Right atrium auricular region (tissue), 2 donors: ENCODE results near the gene NCDN. TPM values are rescaled to one million over a fixed set of nuclear protein-coding genes. Genes with fewer than 3 reads are reported as not detected.

Experiments used
- DNase-seq: peaks from one replicate; pipeline ENCODE4 v3.0.0-alpha.2; 2019; ENCODE audit warnings: low spot score
- H3K27ac ChIP-seq, 2 donors: fragments of 200-600 bp; sonication (generic); 1 replicate in 1 of 2; 2 replicates in 1 of 2; pipeline ENCODE4 v1.5.1; 2016 to 2019
- H3K27me3 ChIP-seq, 2 donors: fragments of 200-600 bp; sonication (generic); one replicate each; pipeline versions ENCODE4 v1.5.1 to v1.6.0; 2017 to 2019
- H3K36me3 ChIP-seq: fragments of 200-600 bp; sonication (generic); one replicate; pipeline ENCODE4 v1.5.1; 2016
- H3K4me1 ChIP-seq, 2 donors: fragments of 200-600 bp; sonication (generic); one replicate each; pipeline versions ENCODE4 v1.5.1 to v1.6.0; 2017 to 2019
- H3K4me3 ChIP-seq, 2 donors: fragments of 200-600 bp; sonication (generic); 1 replicate in 1 of 2; 2 replicates in 1 of 2; pipeline ENCODE4 v1.5.1; 2017 to 2019; ENCODE audit warnings: mild to moderate bottlenecking in 1 of 2, moderate library complexity in 1 of 2
- H3K9me3 ChIP-seq, 2 donors: fragments of 200-600 bp; sonication (generic); one replicate each; pipeline ENCODE4 v1.5.1; 2019
- total RNA-seq, 2 donors: library from RNA; depleted of rRNA; stranded (reverse); fragments of >200 nt; gene quantifications; one replicate each; pipeline ENCODE4 v1.1.0, GENCODE V29; 2016
- TF ChIP-seq, protein P1 (sequence below), 2 donors: fragments of 200-600 bp; sonication (generic); IDR thresholded peaks; one replicate each; pipeline ENCODE4 v1.5.1; 2019; ENCODE audit warnings: antibody characterized with exemption in 2 of 2

The NCDN gene
- total RNA-seq, 2 donors from 2014 or later = 30.6 to 33.7 TPM

- Histone ChIP-seq H3K4me1 (peaks cover 0 to 13% of the 10 kb centered on the region in 2 donors), H3K27me3 (peaks cover 4 to 11% of the 10 kb centered on the region in 2 donors), H3K4me3 (no peak overlapping the region), H3K9me3 (no peaks in the 10 kb centered on the region), H3K27ac (no peak overlapping the region), H3K36me3 (peaks cover 7% of the 10 kb centered on the region)
- TF ChIP-seq, protein P1, sequence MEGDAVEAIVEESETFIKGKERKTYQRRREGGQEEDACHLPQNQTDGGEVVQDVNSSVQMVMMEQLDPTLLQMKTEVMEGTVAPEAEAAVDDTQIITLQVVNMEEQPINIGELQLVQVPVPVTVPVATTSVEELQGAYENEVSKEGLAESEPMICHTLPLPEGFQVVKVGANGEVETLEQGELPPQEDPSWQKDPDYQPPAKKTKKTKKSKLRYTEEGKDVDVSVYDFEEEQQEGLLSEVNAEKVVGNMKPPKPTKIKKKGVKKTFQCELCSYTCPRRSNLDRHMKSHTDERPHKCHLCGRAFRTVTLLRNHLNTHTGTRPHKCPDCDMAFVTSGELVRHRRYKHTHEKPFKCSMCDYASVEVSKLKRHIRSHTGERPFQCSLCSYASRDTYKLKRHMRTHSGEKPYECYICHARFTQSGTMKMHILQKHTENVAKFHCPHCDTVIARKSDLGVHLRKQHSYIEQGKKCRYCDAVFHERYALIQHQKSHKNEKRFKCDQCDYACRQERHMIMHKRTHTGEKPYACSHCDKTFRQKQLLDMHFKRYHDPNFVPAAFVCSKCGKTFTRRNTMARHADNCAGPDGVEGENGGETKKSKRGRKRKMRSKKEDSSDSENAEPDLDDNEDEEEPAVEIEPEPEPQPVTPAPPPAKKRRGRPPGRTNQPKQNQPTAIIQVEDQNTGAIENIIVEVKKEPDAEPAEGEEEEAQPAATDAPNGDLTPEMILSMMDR (IDR thresholded peaks at IDR 0.05) = no peak
- no peak for DNase-seq
These were observed 12.3 kb downstream of the NCDN start for GRCh38 chr1:35569936-35570335.

- Histone ChIP-seq H3K9me3 (no peaks in the 10 kb centered on the region), H3K27me3 (peaks cover 4 to 11% of the 10 kb centered on the region in 2 donors), H3K27ac (no peak overlapping the region), H3K4me1 (peaks cover 0 to 13% of the 10 kb centered on the region in 2 donors), H3K4me3 (no peak overlapping the region), H3K36me3 (peaks cover under 1% of the 10 kb centered on the region)
- TF ChIP-seq, protein P1 (IDR thresholded peaks at IDR 0.05) = no peak
- DNase-seq = no peak
These were observed 13.1 kb downstream of the NCDN start for GRCh38 chr1:35570589-35571137.

GRCh38 chr1:35571263-35571662, 13.7 kb downstream of the NCDN start:
- H3K4me1 ChIP-seq = peaks cover 0 to 13% of the 10 kb centered on the region in 2 donors
- no peak overlapping the region for H3K4me3 ChIP-seq
- no peaks in the 10 kb centered on the region for H3K9me3 ChIP-seq
- TF ChIP-seq, protein P1 (IDR thresholded peaks at IDR 0.05) = no peak
- no peak overlapping the region for H3K27ac ChIP-seq
- no peaks in the 10 kb centered on the region for H3K36me3 ChIP-seq
- H3K27me3 ChIP-seq = peaks cover 4 to 11% of the 10 kb centered on the region in 2 donors
- no peak for DNase-seq

- H3K4me1 ChIP-seq = peaks cover 0 to 20% of the 10 kb centered on the region in 2 donors
- DNase-seq = no peak
- H3K9me3 ChIP-seq = no peaks in the 10 kb centered on the region
- H3K36me3 ChIP-seq = no peaks in the 10 kb centered on the region
- H3K4me3 ChIP-seq = no peak overlapping the region
- H3K27ac ChIP-seq = no peak overlapping the region
- TF ChIP-seq, protein P1 (IDR thresholded peaks at IDR 0.05) = no peak
- peaks cover 13 to 15% of the 10 kb centered on the region in 2 donors for H3K27me3 ChIP-seq
These were observed 14.7 kb downstream of the NCDN start for GRCh38 chr1:35572296-35572695.

DNA sequence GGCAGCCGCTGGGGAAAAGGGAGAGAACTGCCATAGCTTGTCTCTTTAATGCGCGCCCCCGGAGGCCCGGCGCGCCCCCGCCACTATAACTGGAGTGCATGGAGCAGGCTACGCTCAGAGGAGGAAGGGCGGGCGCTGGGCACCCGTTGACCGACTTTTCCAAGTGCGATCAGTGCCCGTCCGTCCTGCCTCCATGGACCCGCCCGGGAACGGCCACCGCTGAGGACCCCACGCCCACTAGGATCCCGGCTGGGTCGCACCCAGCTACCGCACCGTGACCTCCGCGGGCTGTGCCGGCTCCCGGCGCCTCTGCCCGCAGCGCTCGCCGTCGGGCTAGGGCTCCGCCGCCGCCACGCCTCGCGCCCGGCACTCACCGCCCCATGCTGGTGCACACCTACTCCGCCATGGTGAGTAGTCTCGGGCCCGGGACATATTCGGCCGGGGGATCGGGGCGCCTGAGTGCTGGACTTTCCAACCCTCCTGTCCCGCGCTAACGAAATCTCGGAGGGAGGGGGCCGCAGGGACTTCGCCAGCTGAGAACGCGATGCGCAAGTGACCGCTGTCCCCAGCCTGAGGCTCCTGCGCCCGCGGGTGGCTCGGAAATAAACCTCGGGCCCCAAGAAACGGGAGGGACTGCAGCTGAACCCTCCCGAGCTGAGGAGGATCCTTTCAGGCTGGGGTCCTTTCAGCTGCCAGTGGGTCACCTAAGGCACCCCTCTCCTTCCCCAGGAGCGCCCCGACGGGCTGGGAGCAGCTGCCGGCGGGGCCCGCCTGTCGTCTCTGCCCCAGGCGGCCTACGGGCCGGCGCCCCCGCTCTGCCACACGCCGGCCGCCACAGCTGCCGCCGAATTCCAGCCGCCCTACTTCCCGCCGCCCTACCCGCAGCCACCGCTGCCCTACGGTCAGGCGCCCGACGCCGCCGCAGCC, 15.9 kb downstream of the NCDN start, which contains the start of gene TFAP2E:
TSS of gene TFAP2E (plus strand) at position 117 of the 927 bp plus-strand sequence. CDS start at position 381, 264 bp downstream.
- Histone ChIP-seq H3K27me3 (peaks cover 16% of the 10 kb centered on the region in 2 donors), H3K36me3 (no peaks in the 10 kb centered on the region), H3K4me3 (peak within 1 kb of the TSS; percentile 24 to 47), H3K9me3 (no peaks in the 10 kb centered on the region), H3K27ac (no peak within 1 kb of the TSS), H3K4me1 (peaks cover 0 to 32% of the 10 kb centered on the region in 2 donors)
- TF ChIP-seq, protein P1 (IDR thresholded peaks at IDR 0.05) = no peak
- no peak for DNase-seq
